HG02885 (cell line): Measurements from ENCODE around the gene AKAP12.
"Not testable (repeated sequence)": the region's sequence is repeated elsewhere in the genome, so short reads cannot be mapped to it uniquely, and the experiment has no call there.

Experiments used
- ATAC-seq: cut with Tn5 transposase; IDR thresholded peaks from one replicate; pipeline ENCODE4 v1.9.1; 2021; ENCODE audit warnings: mild to moderate bottlenecking; ENCODE audit not compliant: unreplicated experiment, poor library complexity

AKAP12 gene

DNA sequence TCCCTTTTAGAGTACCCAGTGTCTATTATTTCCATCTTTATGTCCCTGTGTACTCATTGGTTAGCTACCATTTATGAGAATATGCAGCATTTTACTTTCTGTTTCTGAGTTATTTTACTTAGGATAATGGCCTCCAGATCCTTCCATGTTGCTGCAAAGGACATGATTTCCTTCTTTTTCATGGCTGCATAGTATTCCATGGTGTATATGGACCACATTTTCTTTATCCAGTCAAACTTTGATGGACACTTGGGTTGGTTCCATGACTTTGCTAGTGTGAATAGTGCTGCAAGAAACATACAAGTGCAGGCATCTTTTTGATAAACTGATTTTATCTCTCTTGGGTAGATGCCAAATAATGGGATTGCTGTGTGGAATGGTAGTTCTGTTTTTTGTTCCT lies 96.2 kb downstream of the AKAP12 start:
- no peak for ATAC-seq

DNA sequence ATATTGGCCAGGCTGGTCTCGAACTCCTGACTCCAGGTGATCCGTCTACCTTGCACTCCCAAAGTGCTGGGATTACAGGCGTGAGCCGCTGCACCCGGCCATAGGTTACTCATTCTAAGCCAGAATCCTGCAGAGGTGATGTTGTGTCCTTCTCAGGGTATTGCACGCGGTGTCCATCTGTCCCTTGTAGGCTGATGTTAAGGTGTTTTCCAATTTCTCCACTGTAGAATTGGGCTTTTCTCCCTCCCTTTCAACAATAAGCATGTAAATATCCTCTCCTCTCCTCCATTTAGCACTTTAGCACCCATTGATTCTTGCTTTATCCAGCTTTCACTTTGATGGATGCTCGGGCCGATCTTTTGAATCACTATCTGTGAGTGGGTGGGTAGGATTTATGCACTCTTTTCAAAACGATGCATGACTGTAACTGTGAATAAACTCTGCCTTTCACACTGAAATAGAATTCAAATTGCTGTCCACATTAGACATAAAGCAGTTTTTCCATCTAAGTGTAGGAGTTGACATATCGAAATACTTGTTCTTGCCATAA lies 99.0 kb downstream of the AKAP12 start:
- ATAC-seq: no peak

GRCh38 chr6:151339369-151339768 lies 99.6 kb downstream of the AKAP12 start:
- no peak for ATAC-seq

DNA sequence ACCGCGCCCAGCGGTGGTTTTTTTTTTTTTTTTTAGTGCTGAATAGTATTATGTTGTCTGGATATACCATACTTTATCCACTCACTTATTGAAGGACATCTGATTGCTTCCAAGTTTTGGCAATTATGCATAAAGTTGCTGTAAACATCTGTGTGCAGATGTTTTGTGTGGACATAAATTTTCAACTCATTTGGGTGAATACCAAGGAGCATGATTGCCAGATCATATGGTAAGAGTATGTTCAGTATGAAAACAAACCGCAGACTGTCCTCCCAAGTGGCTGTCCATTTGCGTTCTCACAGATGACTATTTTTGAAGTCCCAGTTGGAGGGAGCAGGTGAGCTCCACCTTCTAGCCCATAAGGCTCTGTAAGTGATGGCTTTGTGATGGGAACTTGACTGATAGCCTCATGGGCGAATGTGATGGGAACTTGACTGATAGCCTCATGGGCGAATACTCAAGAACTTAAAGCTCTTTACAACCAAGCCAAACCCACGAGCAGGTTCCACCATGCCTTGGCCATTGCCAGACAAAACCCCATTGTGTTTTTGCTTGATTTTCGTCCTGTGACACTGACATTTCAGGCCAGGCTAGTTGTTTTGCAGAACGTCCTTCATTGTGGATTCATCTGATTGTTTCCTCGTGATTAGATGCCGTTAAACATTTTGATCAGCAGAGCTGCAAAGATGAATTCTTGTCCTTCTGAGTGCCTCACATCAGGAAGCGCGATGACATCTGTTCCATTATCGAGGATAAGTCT lies 100.6 kb downstream of the AKAP12 start:
- ATAC-seq: no peak

GRCh38 chr6:151341476-151342195 lies 101.9 kb downstream of the AKAP12 start:
- no peak for ATAC-seq

DNA sequence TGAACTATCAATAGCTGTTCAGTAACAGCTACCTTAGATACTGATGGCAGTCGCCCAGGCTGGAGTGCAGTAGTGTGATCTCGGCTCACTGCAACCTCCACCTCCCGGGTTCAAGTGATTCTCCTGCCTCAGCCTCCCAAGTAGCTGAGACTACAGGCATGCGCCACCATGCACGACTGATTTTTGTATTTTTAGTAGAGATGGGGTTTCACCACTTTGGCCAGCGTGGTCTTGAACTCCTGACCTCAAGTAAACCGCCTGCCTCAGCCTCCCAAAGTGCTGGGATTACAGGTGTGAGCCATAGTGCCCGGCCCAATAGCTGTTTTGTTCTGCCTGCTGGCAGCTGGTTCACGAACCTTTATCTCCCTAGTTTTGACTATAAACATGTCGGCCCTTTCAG lies 103.0 kb downstream of the AKAP12 start:
- not testable (repeated sequence) for ATAC-seq

GRCh38 chr6:151349651-151350270 lies 110.0 kb downstream of the AKAP12 start:
- no peak for ATAC-seq

GRCh38 chr6:151350442-151351145 lies 110.8 kb downstream of the AKAP12 start:
- ATAC-seq: no peak

GRCh38 chr6:151351146-151351700 lies 111.5 kb downstream of the AKAP12 start:
- ATAC-seq: no peak

GRCh38 chr6:151351731-151352130 lies 112.0 kb downstream of the AKAP12 start:
- no peak for ATAC-seq

DNA sequence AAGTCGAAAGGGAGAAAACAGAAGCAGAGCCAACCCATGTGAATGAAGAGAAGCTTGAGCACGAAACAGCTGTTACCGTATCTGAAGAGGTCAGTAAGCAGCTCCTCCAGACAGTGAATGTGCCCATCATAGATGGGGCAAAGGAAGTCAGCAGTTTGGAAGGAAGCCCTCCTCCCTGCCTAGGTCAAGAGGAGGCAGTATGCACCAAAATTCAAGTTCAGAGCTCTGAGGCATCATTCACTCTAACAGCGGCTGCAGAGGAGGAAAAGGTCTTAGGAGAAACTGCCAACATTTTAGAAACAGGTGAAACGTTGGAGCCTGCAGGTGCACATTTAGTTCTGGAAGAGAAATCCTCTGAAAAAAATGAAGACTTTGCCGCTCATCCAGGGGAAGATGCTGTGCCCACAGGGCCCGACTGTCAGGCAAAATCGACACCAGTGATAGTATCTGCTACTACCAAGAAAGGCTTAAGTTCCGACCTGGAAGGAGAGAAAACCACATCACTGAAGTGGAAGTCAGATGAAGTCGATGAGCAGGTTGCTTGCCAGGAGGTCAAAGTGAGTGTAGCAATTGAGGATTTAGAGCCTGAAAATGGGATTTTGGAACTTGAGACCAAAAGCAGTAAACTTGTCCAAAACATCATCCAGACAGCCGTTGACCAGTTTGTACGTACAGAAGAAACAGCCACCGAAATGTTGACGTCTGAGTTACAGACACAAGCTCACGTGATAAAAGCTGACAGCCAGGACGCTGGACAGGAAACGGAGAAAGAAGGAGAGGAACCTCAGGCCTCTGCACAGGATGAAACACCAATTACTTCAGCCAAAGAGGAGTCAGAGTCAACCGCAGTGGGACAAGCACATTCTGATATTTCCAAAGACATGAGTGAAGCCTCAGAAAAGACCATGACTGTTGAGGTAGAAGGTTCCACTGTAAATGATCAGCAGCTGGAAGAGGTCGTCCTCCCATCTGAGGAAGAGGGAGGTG lies 112.9 kb downstream of the AKAP12 start:
- ATAC-seq: no peak

GRCh38 chr6:151353795-151354194 lies 114.0 kb downstream of the AKAP12 start:
- no peak for ATAC-seq

GRCh38 chr6:151356983-151357382 lies 117.2 kb downstream of the AKAP12 start:
- not testable (repeated sequence) for ATAC-seq

DNA sequence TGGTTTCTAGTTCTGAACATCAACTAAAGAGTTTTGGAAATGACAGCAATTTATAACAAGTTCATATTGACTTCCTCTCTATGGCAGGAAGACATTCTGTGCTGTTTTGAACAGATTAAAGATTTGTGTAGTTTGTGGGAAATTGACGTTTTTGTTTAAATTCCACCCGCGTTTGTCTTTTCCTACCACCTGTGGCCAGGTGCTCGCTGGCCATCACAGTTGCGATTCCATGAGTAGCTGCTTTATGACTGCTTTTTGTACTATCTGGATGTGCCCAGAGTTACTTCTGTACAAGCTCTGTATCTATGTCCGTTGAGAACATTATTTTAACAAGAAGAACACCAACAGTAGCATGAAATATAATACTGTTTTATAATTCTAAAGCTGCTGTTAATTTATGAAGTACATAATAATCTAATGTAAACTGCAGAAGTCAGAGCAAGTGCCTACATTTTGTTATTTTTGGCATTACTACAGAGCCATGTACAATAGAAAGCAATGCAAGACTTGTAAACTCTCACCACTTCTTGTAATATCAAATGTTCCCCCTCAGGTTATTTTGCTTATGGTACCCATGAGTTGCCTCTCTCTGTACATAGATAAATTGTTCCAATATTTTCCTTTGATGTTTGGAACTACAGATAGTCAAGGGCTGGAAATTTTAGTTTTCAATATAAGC lies 118.1 kb downstream of the AKAP12 start:
- no peak for ATAC-seq

GRCh38 chr6:151358475-151358874 lies 118.7 kb downstream of the AKAP12 start:
- ATAC-seq: no peak

DNA sequence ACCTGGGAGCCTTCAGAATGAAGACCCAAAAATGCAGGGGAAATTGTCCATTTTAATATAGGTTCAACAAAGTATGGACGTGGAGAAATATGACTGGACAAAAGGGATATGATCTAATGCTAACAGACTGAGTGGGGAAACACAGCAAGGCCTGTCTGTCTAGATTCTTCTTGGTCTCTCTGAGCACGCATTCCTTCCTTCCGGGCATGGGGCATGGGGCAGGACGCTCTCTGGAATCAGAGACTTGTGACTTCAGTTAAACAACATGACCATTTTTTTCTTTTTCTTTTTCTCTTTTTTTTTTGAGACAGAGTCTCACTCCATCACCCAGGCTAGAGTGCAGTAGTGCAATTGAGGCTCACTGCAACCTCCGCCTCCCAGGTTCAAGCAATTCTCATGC lies 119.7 kb downstream of the AKAP12 start:
- no peak for ATAC-seq

- ATAC-seq: no peak
Measured at GRCh38 chr6:151365233-151365632, 125.5 kb downstream of the AKAP12 start.

GRCh38 chr6:151370509-151371078 lies 130.8 kb downstream of the AKAP12 start:
- ATAC-seq: no peak
